GM18498 (cell line): ENCODE data around the gene FZD4.
"Not testable (repeated sequence)": the region's sequence is repeated elsewhere in the genome, so short reads cannot be mapped to it uniquely, and the experiment has no call there.

Experiments
- ATAC-seq: cut with Tn5 transposase; IDR thresholded peaks from one replicate; pipeline ENCODE4 v1.9.1; 2021; ENCODE audit warnings: mild to moderate bottlenecking, moderate library complexity; ENCODE audit not compliant: unreplicated experiment

FZD4 gene

DNA sequence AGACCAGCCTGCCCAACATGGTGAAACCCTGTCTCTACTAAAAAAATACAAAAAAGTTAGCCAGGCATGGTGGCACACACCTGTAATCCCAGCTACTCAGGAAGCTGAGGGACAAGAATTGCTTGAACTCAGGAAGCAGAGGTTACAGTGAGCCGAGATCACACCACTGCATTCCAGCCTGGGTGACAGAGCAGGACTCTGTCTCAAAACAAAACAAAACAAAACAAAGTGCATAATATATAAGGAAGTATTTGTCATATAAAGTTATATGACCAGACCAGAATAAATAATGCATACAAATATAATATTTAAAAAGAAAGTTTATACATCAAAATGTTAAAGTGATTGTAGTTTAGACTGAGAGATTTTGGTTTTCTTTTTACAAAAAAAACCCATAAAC lies 39.3 kb downstream of the FZD4 start:
- ATAC-seq = not testable (repeated sequence)

DNA sequence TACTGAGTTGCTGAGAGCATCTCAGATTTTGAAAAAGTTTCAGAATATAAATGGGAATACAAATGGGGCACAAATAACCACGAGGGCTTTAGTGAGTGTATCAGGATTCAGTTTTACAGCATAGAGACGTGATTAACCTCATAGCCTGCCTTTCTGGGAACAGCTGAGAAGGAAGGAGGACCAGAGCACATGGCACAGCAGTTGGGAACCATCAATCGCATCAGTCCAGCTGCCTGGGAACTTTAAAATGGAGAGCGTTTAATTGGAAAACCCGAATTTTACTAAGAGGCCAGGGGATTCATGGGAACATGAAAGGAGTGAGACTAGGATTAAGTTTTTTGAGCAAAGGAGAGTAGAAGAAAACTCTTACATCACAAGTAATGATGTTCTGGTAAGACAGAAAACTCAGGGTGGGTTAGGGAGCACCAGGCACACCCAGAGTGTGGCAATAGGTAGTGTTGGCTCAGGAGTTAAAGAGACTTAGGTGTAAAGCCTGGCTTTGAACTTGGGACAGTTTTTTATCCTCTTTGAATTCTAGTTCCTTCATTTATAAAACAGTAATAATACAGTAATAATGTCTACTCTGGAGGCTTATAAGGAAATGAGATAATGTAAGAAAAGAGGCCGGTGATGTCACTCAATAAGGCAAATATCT lies 40.2 kb downstream of the FZD4 start:
- ATAC-seq = no peak

DNA sequence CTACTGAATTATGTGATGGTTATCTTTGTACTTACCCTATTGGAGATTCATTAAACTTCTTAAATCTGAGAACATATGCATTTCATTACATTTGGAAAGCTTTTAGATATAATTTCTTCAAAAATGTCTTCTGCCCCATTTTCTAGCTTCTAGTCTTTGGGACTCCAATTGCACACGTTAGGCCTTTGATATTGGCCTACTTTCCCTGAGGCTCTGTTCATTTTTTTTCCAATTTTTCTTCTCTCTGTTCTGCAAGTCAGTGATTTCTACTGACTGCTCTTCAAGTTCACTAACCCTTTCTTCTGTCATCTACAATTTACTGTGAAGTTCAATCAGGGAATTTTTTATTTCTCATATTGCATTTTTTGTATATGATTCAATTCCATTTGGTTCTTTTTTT lies 43.0 kb downstream of the FZD4 start:
- ATAC-seq = no peak

DNA sequence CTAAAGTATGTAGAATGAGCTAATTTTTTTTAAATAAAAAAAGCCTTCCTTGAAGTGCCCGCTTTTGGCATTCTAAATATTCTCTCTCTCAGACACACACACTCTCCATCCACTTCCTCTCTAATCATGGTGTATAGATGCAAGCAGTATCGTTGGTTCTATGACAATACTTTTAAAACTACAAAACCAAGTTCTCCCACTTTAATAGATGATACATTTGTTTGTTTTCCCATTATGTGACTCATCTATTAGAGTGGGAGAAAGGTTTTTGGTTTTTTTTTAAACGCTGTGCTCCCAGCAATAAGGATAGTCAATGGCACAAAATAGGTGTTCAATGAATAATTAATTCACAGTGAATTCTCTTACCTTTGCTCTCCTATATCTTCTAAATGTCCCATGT lies 44.6 kb downstream of the FZD4 start:
- no peak for ATAC-seq

DNA sequence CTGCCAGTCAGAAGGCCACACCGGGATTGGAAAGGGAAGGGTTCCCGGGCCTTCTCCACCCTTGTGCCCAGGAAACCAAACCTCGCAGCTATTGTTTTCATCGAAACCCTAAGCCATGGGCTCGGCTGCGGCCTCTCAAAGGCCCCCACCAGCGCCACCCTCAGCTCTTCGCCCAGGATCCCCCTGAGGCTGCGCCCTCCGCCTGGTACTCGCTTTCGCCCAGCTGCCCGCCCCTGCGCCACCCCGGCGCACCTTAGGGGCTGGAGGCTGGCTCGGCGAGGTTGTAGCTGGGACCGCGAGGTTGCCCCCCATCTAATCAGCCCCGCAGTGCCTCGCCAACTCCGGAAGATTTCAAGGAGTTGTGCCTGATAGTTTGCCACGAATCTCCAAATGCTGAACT lies 49.0 kb downstream of the FZD4 start:
- ATAC-seq = no peak

DNA sequence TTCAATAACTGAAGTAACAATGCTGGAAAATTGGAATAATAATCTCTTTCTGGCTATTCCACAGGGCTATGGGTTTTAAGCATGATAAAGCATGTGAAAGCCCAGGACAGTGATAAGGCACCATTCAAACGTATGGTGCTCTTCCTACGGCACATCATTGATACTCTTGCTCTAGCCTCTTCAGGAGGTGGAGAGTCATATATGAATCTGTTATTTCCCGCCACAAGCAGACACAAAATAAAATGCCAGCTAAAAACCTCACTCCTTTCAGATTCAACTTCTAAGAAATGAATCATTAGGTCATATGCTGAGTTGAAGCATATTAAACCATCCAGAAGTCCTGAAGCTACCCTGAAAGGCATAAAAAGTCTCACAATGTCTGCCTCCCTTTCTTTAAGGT lies 49.9 kb downstream of the FZD4 start:
- ATAC-seq = no peak

DNA sequence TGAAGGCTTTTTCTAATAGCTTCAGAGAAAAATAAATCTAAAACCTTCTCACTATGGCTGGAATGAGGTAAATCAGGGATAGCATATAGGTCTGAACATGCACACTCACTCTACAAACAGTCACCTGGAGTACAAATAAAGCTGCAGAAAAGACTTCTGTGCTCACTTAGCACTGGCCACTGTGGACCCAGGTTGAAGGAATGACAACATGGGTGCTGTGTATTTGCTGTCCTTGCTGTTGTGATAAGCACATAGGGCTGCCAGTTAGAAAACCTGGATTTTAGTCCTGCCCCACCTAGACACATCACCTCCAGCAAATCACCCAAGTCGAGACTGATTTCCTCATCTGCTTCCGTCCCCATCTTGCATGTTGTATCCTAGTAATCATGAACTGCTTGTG lies 51.2 kb downstream of the FZD4 start:
- no peak for ATAC-seq

DNA sequence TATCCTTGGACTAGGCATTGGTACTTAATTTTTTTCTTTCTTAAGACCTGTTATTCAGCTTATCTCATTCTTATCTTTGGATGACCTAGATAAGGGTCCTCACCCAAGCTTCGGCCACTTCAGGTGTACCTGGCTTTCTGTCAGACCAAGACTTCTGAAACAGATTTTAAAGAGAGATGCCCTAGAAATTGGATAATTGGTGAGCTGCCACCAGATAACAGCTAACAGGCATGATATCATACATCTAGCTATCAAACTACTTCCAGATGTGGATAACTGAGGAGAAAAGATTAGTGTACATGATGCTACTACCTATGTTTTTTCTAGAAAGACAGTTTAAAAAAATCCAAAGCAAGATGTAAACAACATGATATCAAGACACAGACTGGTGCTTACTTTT lies 52.9 kb downstream of the FZD4 start:
- no peak for ATAC-seq

DNA sequence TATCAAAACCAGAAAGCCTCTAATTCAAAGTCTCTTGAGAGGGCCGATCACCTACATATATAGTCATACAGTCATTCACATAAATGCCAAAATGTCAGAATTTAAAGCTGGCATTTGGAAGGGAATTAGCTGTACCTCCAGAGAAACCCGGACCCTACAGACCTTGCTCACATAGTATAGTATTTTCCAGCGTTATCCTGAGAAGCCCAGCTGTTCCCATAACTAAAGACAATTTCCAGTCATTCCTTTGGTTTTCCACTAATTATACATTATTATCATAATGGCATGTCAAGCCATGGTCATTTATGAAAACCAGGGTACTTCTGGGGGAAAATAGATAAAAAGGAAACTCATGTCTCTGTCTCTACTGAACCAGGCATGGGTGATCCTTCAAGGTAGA lies 53.6 kb downstream of the FZD4 start:
- no peak for ATAC-seq

DNA sequence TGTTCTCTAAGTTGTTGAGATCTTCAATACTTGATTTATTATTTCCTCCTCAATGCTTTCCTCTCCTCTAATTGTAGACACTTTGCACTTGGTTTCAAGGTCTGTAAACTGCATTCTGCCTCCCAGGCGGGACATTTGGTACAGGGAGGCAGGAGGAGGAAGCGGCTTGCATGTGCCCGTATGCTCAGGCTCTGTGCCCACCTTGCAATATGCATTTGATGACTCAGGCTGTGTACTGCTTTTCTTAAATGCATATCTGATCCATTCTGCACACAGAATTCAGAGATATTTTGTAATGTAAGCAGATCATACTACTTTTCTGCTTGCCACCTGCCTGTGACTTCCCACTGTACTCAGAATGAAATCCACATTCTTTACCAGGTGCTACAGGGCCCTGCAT lies 55.0 kb downstream of the FZD4 start:
- no peak for ATAC-seq

DNA sequence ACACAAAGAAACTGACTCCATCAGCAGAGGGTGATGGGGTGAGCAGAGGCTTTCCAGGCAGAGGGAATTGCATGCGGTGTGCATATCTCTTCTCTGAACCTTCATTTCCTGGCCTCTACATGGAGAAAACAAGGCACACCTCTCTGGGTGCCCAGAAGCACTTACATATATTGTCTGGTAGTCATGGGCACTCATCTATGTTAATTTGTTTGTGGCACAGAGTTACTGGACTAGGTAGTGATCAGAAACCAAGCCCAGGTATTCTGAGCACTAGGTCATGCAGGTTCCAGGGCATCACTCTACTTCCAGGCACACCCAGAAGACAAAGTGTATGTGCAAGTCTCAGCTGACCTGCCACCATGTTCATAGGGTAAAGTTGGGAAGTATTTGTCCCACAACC lies 56.5 kb downstream of the FZD4 start:
- no peak for ATAC-seq

DNA sequence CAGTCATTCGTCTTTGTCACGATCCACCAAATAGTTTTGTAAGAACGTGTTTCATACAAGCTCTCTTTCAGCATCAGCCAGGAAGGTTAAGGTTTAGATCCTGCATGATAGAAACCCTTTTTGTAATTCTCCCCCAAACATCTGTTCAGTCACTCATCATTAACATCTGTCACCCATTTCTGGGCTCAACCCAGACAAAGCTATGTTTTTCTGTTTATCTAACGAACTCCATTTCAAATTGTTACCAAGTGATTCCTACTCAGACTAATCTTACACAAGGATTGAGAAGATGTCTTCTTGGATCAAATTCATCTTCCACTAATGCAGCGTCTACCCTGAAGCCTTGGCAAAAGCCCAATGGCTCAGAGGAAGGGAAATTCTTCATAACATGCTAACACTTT lies 58.8 kb downstream of the FZD4 start:
- ATAC-seq = no peak
